ENCODE measurements around the gene LALBA.

GRCh38 chr12:48572326-48572725, 2.5 kb upstream of the LALBA start:
- TF ChIP-seq ELF4 (IDR thresholded peaks at IDR 0.05) (no peak), FOXA1 (IDR thresholded peaks at IDR 0.05) (no peak), FOXM1 (IDR thresholded peaks at IDR 0.05; ENCODE audit: borderline replicate concordance) (no peak), BHLHE40 (IDR thresholded peaks at IDR 0.05; ENCODE audit: borderline replicate concordance) (no peak), TARDBP (IDR thresholded peaks at IDR 0.05) (no peak)
